OCI-LY1 (cell line): ENCODE data around the gene MAST4.
"Not testable (repeated sequence)": the region's sequence is repeated elsewhere in the genome, so short reads cannot be mapped to it uniquely, and the experiment has no call there.

Experiments
- H2AFZ ChIP-seq: fragments of 200-600 bp; sonication (generic), shearing (Covaris generic); 2 replicates; pipeline ENCODE4 v1.6.0; 2014; ENCODE audit warnings: antibody characterized with exemption, mild to moderate bottlenecking, low read length
- H3F3A ChIP-seq: fragments of 200-600 bp; sonication (generic), shearing (Covaris generic); 2 replicates; pipeline ENCODE4 v1.6.0; 2014; ENCODE audit warnings: mild to moderate bottlenecking, antibody characterized with exemption, low read length, moderate library complexity; ENCODE audit not compliant: insufficient read depth
- H3K27ac ChIP-seq: fragments of 200-600 bp; sonication (generic); 2 replicates; pipeline ENCODE4 v1.5.1; 2014; ENCODE audit warnings: low read length, mixed run types, mild to moderate bottlenecking, low read depth; ENCODE audit not compliant: poor library complexity, severe bottlenecking
- H3K27me3 ChIP-seq: fragments of 200-600 bp; sonication (generic); 2 replicates; pipeline ENCODE4 v1.6.0; 2014; ENCODE audit warnings: antibody characterized with exemption, mild to moderate bottlenecking, low read length, moderate library complexity; ENCODE audit not compliant: insufficient read depth
- H3K36me3 ChIP-seq: fragments of 200-600 bp; sonication (generic); 2 replicates; pipeline ENCODE4 v1.6.1; 2014; ENCODE audit warnings: mild to moderate bottlenecking, antibody characterized with exemption, low read length, moderate library complexity, mixed read lengths; ENCODE audit not compliant: insufficient read depth
- H3K4me1 ChIP-seq: fragments of 200-600 bp; sonication (generic); 2 replicates; pipeline ENCODE4 v1.5.1; 2014; ENCODE audit warnings: mild to moderate bottlenecking, low read length, moderate library complexity; ENCODE audit not compliant: insufficient read depth, severe bottlenecking
- H3K4me2 ChIP-seq: fragments of 200-600 bp; sonication (generic), shearing (Covaris generic); 2 replicates; pipeline ENCODE4 v1.6.1; 2014; ENCODE audit warnings: low read length
- H3K4me3 ChIP-seq: fragments of 200-600 bp; sonication (generic); 2 replicates; pipeline ENCODE4 v1.5.1; 2014; ENCODE audit warnings: low read length, low read depth, mild to moderate bottlenecking, mixed read lengths; ENCODE audit not compliant: poor library complexity, severe bottlenecking
- H3K79me2 ChIP-seq: fragments of 200-600 bp; shearing (Covaris generic); 2 replicates; pipeline ENCODE4 v1.6.1; 2016; ENCODE audit warnings: mixed run types, low read length, mixed read lengths; ENCODE audit not compliant: insufficient read depth
- H3K9ac ChIP-seq: fragments of 200-600 bp; sonication (generic), shearing (Covaris generic); 2 replicates; pipeline ENCODE4 v1.6.1; 2014; ENCODE audit warnings: mild to moderate bottlenecking, low read length, mixed read lengths
- H3K9me2 ChIP-seq: fragments of 200-600 bp; sonication (generic), shearing (Covaris generic); 2 replicates; pipeline ENCODE4 v1.6.1; 2014; ENCODE audit warnings: low read depth, mild to moderate bottlenecking, low read length, mixed read lengths
- H3K9me3 ChIP-seq: fragments of 200-600 bp; shearing (Covaris generic); 2 replicates; pipeline ENCODE4 v1.6.1; 2014; ENCODE audit warnings: low read length, mixed read lengths
- H4K20me1 ChIP-seq: fragments of 200-600 bp; sonication (generic), shearing (Covaris generic); 2 replicates; pipeline ENCODE4 v1.6.0; 2016; ENCODE audit warnings: mild to moderate bottlenecking, low read length; ENCODE audit not compliant: insufficient read depth
- CTCF ChIP-seq: fragments of 200-600 bp; sonication (generic), shearing (Covaris generic); IDR thresholded peaks from 2 replicates; pipeline ENCODE4 v1.5.1; 2017; ENCODE audit warnings: mild to moderate bottlenecking, antibody characterized with exemption, low read length, moderate library complexity, mixed read lengths
- EZH2 ChIP-seq: fragments of 200-600 bp; sonication (generic), shearing (Covaris generic); IDR thresholded peaks from 2 replicates; pipeline ENCODE4 v1.8.0; 2017; ENCODE audit warnings: borderline replicate concordance, mixed run types, mild to moderate bottlenecking, antibody characterized with exemption, low read length, moderate library complexity, mixed read lengths

Gene MAST4

GRCh38 chr5:66684663-66685062 lies 88.5 kb downstream of the MAST4 start:
- H3K4me2 ChIP-seq, result no peak overlapping the region
- H3K4me3 ChIP-seq, result no peak overlapping the region
- H3K36me3 ChIP-seq, result no peaks in the 10 kb centered on the region
- no peak overlapping the region for H3K9ac ChIP-seq
- H3K4me1 ChIP-seq, result no peaks in the 10 kb centered on the region
- H3K9me3 ChIP-seq, result no peaks in the 10 kb centered on the region
- no peaks in the 10 kb centered on the region for H3K27me3 ChIP-seq
- TF ChIP-seq EZH2 (no peak), CTCF (no peak)
- no peaks in the 10 kb centered on the region for H3K79me2 ChIP-seq
- no peaks in the 10 kb centered on the region for H3F3A ChIP-seq
- H3K27ac ChIP-seq, result no peak overlapping the region
- H3K9me2 ChIP-seq, result no peaks in the 10 kb centered on the region
- H4K20me1 ChIP-seq, result no peaks in the 10 kb centered on the region
- no peak overlapping the region for H2AFZ ChIP-seq

GRCh38 chr5:66689522-66690220 lies 93.5 kb downstream of the MAST4 start:
- TF ChIP-seq CTCF, result no peak
- no peak for TF ChIP-seq EZH2
- no peaks in the 10 kb centered on the region for H3K36me3 ChIP-seq
- H2AFZ ChIP-seq, result no peak overlapping the region
- no peaks in the 10 kb centered on the region for H4K20me1 ChIP-seq
- H3F3A ChIP-seq, result no peaks in the 10 kb centered on the region
- no peak overlapping the region for H3K4me2 ChIP-seq
- no peak overlapping the region for H3K27ac ChIP-seq
- no peaks in the 10 kb centered on the region for H3K9me2 ChIP-seq
- no peak overlapping the region for H3K9ac ChIP-seq
- no peaks in the 10 kb centered on the region for H3K79me2 ChIP-seq
- no peaks in the 10 kb centered on the region for H3K4me1 ChIP-seq
- H3K9me3 ChIP-seq, result no peaks in the 10 kb centered on the region
- no peaks in the 10 kb centered on the region for H3K27me3 ChIP-seq
- no peak overlapping the region for H3K4me3 ChIP-seq

GRCh38 chr5:66694036-66694435 lies 97.8 kb downstream of the MAST4 start:
- no peaks in the 10 kb centered on the region for H3K36me3 ChIP-seq
- H2AFZ ChIP-seq, result no peak overlapping the region
- H3K27ac ChIP-seq, result no peak overlapping the region
- H3K79me2 ChIP-seq, result no peaks in the 10 kb centered on the region
- no peaks in the 10 kb centered on the region for H3K27me3 ChIP-seq
- no peak overlapping the region for H3K4me2 ChIP-seq
- H3K9me2 ChIP-seq, result no peaks in the 10 kb centered on the region
- no peaks in the 10 kb centered on the region for H3K4me1 ChIP-seq
- TF ChIP-seq CTCF (no peak), EZH2 (no peak)
- no peak overlapping the region for H3K9ac ChIP-seq
- H4K20me1 ChIP-seq, result no peaks in the 10 kb centered on the region
- H3F3A ChIP-seq, result no peaks in the 10 kb centered on the region
- no peak overlapping the region for H3K4me3 ChIP-seq
- H3K9me3 ChIP-seq, result no peaks in the 10 kb centered on the region

- not testable (repeated sequence) for H2AFZ ChIP-seq, H3K9ac ChIP-seq, H3K27ac ChIP-seq, H3K4me1 ChIP-seq, H3K9me2 ChIP-seq, H3K36me3 ChIP-seq, H3K9me3 ChIP-seq, H3K4me2 ChIP-seq, H3K4me3 ChIP-seq, H3K27me3 ChIP-seq, H3F3A ChIP-seq, H3K79me2 ChIP-seq, H4K20me1 ChIP-seq
Measured at GRCh38 chr5:66695840-66696239, 99.6 kb downstream of the MAST4 start.
